HepG2 (cell line): ENCODE measurements around the gene C1QTNF5. TPM values are rescaled to one million over a fixed set of nuclear protein-coding genes. Genes with fewer than 3 reads are reported as not detected.
A peak's percentile ranks its signal among the peaks of the same experiment; 100 is the strongest.

Experiments
- CHD2 ChIP-seq: IDR thresholded peaks from 2 replicates; pipeline ENCODE4 v1.6.1; 2011; ENCODE audit warnings: low read depth, low read length, improper control_type of control experiment
- ELF1 ChIP-seq: sonication (generic); formaldehyde crosslinking; IDR thresholded peaks from 2 replicates; pipeline ENCODE4 v1.4.0; 2020; ENCODE audit warnings: missing genetic modification reagents
- ETV5 ChIP-seq: IDR thresholded peaks from 2 replicates; pipeline ENCODE4 v1.6.1; 2018; ENCODE audit warnings: missing biosample characterization, missing genetic modification reagents, inconsistent platforms, borderline replicate concordance
- HES4 ChIP-seq: sonication (generic); formaldehyde crosslinking; IDR thresholded peaks from 2 replicates; pipeline ENCODE4 v1.9.0; 2021; ENCODE audit warnings: mild to moderate bottlenecking, missing genetic modification reagents, borderline replicate concordance
- HIVEP1 ChIP-seq: sonication (generic); formaldehyde crosslinking; IDR thresholded peaks from 2 replicates; pipeline ENCODE4 v1.4.0; 2020; ENCODE audit warnings: mild to moderate bottlenecking, missing genetic modification reagents
- HNRNPLL ChIP-seq: fragments of 200-400 bp; formaldehyde crosslinking; IDR thresholded peaks from 2 replicates; pipeline ENCODE4 v1.6.1; 2017; ENCODE audit warnings: mild to moderate bottlenecking, low read depth, low read length; ENCODE audit not compliant: poor library complexity, severe bottlenecking
- IKZF4 ChIP-seq: sonication (generic); formaldehyde crosslinking; IDR thresholded peaks from 2 replicates; pipeline ENCODE4 v1.5.1; 2020; ENCODE audit warnings: borderline replicate concordance, mild to moderate bottlenecking, low read depth, missing genetic modification reagents; ENCODE audit errors: not compliant biosample characterization
- ISX ChIP-seq: sonication (generic); formaldehyde crosslinking; conservative IDR thresholded peaks from 2 replicates; pipeline ENCODE4 v1.5.0; 2020; ENCODE audit warnings: missing genetic modification reagents
- LCORL ChIP-seq, 2 experiments: fragments of 450-650 bp in 1 of 2; sonication (generic) in 1 of 2; formaldehyde crosslinking in 1 of 2; IDR thresholded peaks; 2 replicates each; pipeline versions ENCODE4 v1.5.0 to v1.6.1; 2017 to 2020; ENCODE audit warnings: antibody characterized with exemption in 1 of 2, missing genetic modification reagents in 1 of 2
- MBNL3 ChIP-seq: fragments of 250-450 bp; sonication (Bioruptor Pico); conservative IDR thresholded peaks from 2 replicates; pipeline ENCODE4 v1.8.0; 2022; ENCODE audit warnings: mild to moderate bottlenecking, inconsistent platforms
- NFIC ChIP-seq: IDR thresholded peaks from 2 replicates; pipeline ENCODE4 v1.6.1; 2012; ENCODE audit warnings: mild to moderate bottlenecking, low read length, inconsistent platforms
- POLR2AphosphoS5 ChIP-seq: IDR thresholded peaks from 2 replicates; pipeline ENCODE4 v1.6.1; 2012; ENCODE audit warnings: low read depth, low read length
- SALL1 ChIP-seq: sonication (generic); formaldehyde crosslinking; IDR thresholded peaks from 2 replicates; pipeline ENCODE4 v1.8.0; 2022; ENCODE audit warnings: mild to moderate bottlenecking, missing genetic modification reagents
- TEAD2 ChIP-seq: sonication (generic); formaldehyde crosslinking; IDR thresholded peaks from 2 replicates; pipeline ENCODE4 v1.9.0; 2021; ENCODE audit warnings: missing genetic modification reagents
- TFDP1 ChIP-seq: IDR thresholded peaks from 2 replicates; pipeline ENCODE4 v1.6.1; 2016; ENCODE audit warnings: missing compliant biosample characterization, missing genetic modification reagents, borderline replicate concordance
- THAP11 ChIP-seq: IDR thresholded peaks from 2 replicates; pipeline ENCODE4 v1.6.1; 2016; ENCODE audit warnings: missing biosample characterization, missing genetic modification reagents
- YEATS4 ChIP-seq: sonication (generic); formaldehyde crosslinking; IDR thresholded peaks from 2 replicates; pipeline ENCODE4 v1.4.0; 2020; ENCODE audit warnings: missing genetic modification reagents, borderline replicate concordance
- ZC3H4 ChIP-seq: sonication (generic); formaldehyde crosslinking; IDR thresholded peaks from 2 replicates; pipeline ENCODE4 v1.4.0; 2020; ENCODE audit warnings: missing genetic modification reagents, borderline replicate concordance
- ZKSCAN1 ChIP-seq: fragments of 150-350 bp; IDR thresholded peaks from 2 replicates; pipeline ENCODE4 v1.6.1; 2014; ENCODE audit warnings: low read length
- ZNF264 ChIP-seq: sonication (generic); formaldehyde crosslinking; IDR thresholded peaks from 2 replicates; pipeline ENCODE4 v1.4.0; 2020; ENCODE audit warnings: missing genetic modification reagents
- ZNF3 ChIP-seq: IDR thresholded peaks from 2 replicates; pipeline ENCODE4 v1.7.0; 2017; ENCODE audit warnings: inconsistent platforms
- ZNF329 ChIP-seq: sonication (generic); formaldehyde crosslinking; IDR thresholded peaks from 2 replicates; pipeline ENCODE4 v1.9.0; 2021; ENCODE audit warnings: low read depth, mild to moderate bottlenecking, missing genetic modification reagents
- ZNF331 ChIP-seq: sonication (generic); formaldehyde crosslinking; IDR thresholded peaks from 2 replicates; pipeline ENCODE4 v1.4.0; 2020; ENCODE audit warnings: missing genetic modification reagents
- ZNF383 ChIP-seq: sonication (generic); formaldehyde crosslinking; IDR thresholded peaks from 2 replicates; pipeline ENCODE4 v1.4.0; 2020; ENCODE audit warnings: missing genetic modification reagents, mild to moderate bottlenecking, borderline replicate concordance
- ZNF574 ChIP-seq: sonication (generic); formaldehyde crosslinking; IDR thresholded peaks from 2 replicates; pipeline ENCODE4 v1.4.0; 2020; ENCODE audit warnings: missing genetic modification reagents
- ZNF615 ChIP-seq: sonication (generic); formaldehyde crosslinking; IDR thresholded peaks from 2 replicates; pipeline ENCODE4 v1.5.0; 2020; ENCODE audit warnings: mild to moderate bottlenecking, missing genetic modification reagents, borderline replicate concordance
- ZNF761 ChIP-seq: sonication (generic); formaldehyde crosslinking; conservative IDR thresholded peaks from 2 replicates; pipeline ENCODE4 v1.4.0; 2020; ENCODE audit warnings: mild to moderate bottlenecking, missing genetic modification reagents
- polyA plus RNA-seq, 8 experiments: library from polyadenylated mRNA; depleted of rRNA in 3 of 8; stranded (reverse) in 7 of 8; unstranded in 1 of 8; fragments of >200 nt; fragmentation: Illumina TruSeq in 4 of 8; extraction: Trizol in 4 of 8; gene quantifications; 2 replicates each; pipeline versions ENCODE4 v1.2.1 to v1.2.3, GENCODE V29; 2011 to 2016; ENCODE audit warnings: low read depth in 4 of 8, missing spikeins in 1 of 8, mixed read lengths in 1 of 8; ENCODE audit not compliant: insufficient read depth in 1 of 8
- total RNA-seq, 5 experiments: library from RNA; depleted of rRNA; stranded (reverse); fragments of >200 nt; fragmentation: Illumina TruSeq; extraction: Trizol; gene quantifications; 2 replicates each; pipeline ENCODE4 v1.2.3, GENCODE V29; 2016; ENCODE audit warnings: low read depth in 1 of 5

Gene C1QTNF5
- total and polyA plus RNA-seq, 2 of the 13 experiments (the other 11 are each of a cell fraction or from before 2014, with no cell fraction given): 0.86 to 1.2 TPM

GRCh38 chr11:119339589-119340334 is 921 bp downstream of the C1QTNF5 start (continued):
- TF ChIP-seq THAP11: peak; percentile 36; the same call in 1 of the 2 replicates
- TF ChIP-seq ZNF264 (CRISPR knock-in tag): no peak
- TF ChIP-seq IKZF4 (CRISPR knock-in tag): no peak
- TF ChIP-seq POLR2AphosphoS5: no peak
- TF ChIP-seq ZNF761: no peak
- TF ChIP-seq YEATS4 (CRISPR knock-in tag): peak; percentile 50; the same call in 1 of the 2 replicates
- no peak for TF ChIP-seq NFIC
- TF ChIP-seq ELF1 (CRISPR knock-in tag): no peak
- TF ChIP-seq LCORL (IDR thresholded peaks at IDR 0.05): no peak
- TF ChIP-seq LCORL (CRISPR knock-in tag; IDR thresholded peaks at IDR 0.05): no peak
- TF ChIP-seq HIVEP1: no peak
- TF ChIP-seq ZC3H4: no peak
- TF ChIP-seq SALL1 (CRISPR knock-in tag): peak; percentile 45
- no peak for TF ChIP-seq CHD2
- TF ChIP-seq ZNF574 (CRISPR knock-in tag): peak; percentile 49; the same call in 1 of the 2 replicates
- peak; percentile 31 for TF ChIP-seq HNRNPLL
- no peak for TF ChIP-seq TEAD2 (CRISPR knock-in tag)
- peak; percentile 59; the same call in 1 of the 2 replicates for TF ChIP-seq TFDP1 (CRISPR knock-in tag)
- no peak for TF ChIP-seq MBNL3 (CRISPR knock-in tag)
- 0 out of 2 replicates have a peak, but pooled peaks have one; percentile 17 for TF ChIP-seq ETV5 (CRISPR knock-in tag)
- peak; percentile 50; the same call in 1 of the 2 replicates for TF ChIP-seq ZNF331
- no peak for TF ChIP-seq ZNF3 (CRISPR knock-in tag)
- peak; percentile 16; the same call in 1 of the 2 replicates for TF ChIP-seq HES4
- no peak for TF ChIP-seq ISX (CRISPR knock-in tag)
- no peak for TF ChIP-seq ZNF615
- no peak for TF ChIP-seq ZKSCAN1
- TF ChIP-seq ZNF383 (CRISPR knock-in tag): no peak
- 0 out of 2 replicates have a peak, but pooled peaks have one; percentile 27 for TF ChIP-seq ZNF329 (CRISPR knock-in tag)
